Trophoblast cell (in vitro differentiated cells and primary cell): Measurements from ENCODE around the gene ACAD9.

ENCODE experiments used
- DNase-seq, 2 donors: peaks; one replicate each; pipeline ENCODE4 v3.0.0-alpha.2; 2016
- H2AFZ ChIP-seq: 2 replicates; pipeline ENCODE4 v1.6.1; 2013; ENCODE audit warnings: low read length, moderate library complexity, mild to moderate bottlenecking; ENCODE audit not compliant: insufficient read depth, poor library complexity
- H2AK5ac ChIP-seq: 2 replicates; pipeline ENCODE4 v1.6.1; 2013; ENCODE audit warnings: mild to moderate bottlenecking, low read length
- H2BK120ac ChIP-seq: 2 replicates; pipeline ENCODE4 v1.6.1; 2013; ENCODE audit warnings: low read length, mild to moderate bottlenecking, moderate library complexity; ENCODE audit not compliant: insufficient read depth, poor library complexity
- H2BK12ac ChIP-seq: 2 replicates; pipeline ENCODE4 v1.6.1; 2013; ENCODE audit warnings: mild to moderate bottlenecking, low read length, moderate library complexity
- H2BK5ac ChIP-seq: 2 replicates; pipeline ENCODE4 v1.6.1; 2013; ENCODE audit warnings: low read length, low read depth, moderate library complexity, mild to moderate bottlenecking; ENCODE audit not compliant: poor library complexity
- H3K14ac ChIP-seq: 2 replicates; pipeline ENCODE4 v1.6.1; 2013; ENCODE audit warnings: mild to moderate bottlenecking, low read length
- H3K18ac ChIP-seq: 2 replicates; pipeline ENCODE4 v1.6.1; 2013; ENCODE audit warnings: mild to moderate bottlenecking, low read length
- H3K23ac ChIP-seq: 2 replicates; pipeline ENCODE4 v1.6.1; 2013; ENCODE audit warnings: low read length
- H3K27ac ChIP-seq: 2 replicates; pipeline ENCODE4 v1.5.1; 2013; ENCODE audit warnings: low read depth, mild to moderate bottlenecking, inconsistent platforms, low read length, moderate library complexity
- H3K27me3 ChIP-seq: 2 replicates; pipeline ENCODE4 v1.6.1; 2013; ENCODE audit warnings: inconsistent platforms, mild to moderate bottlenecking, low read length, moderate library complexity; ENCODE audit not compliant: insufficient read depth
- H3K36me3 ChIP-seq, 2 experiments: 1 replicate in 1 of 2; 2 replicates in 1 of 2; pipeline ENCODE4 v1.6.1; 2013; ENCODE audit warnings: low read length in 2 of 2, mild to moderate bottlenecking in 2 of 2, moderate library complexity in 1 of 2; ENCODE audit not compliant: insufficient read depth in 2 of 2, control insufficient read depth in 1 of 2
- H3K4ac ChIP-seq: 2 replicates; pipeline ENCODE4 v1.6.1; 2013; ENCODE audit warnings: low read depth, mild to moderate bottlenecking, low read length, moderate library complexity
- H3K4me1 ChIP-seq, 2 experiments: 1 replicate in 1 of 2; 2 replicates in 1 of 2; pipeline ENCODE4 v1.6.1; 2013; ENCODE audit warnings: low read length in 2 of 2, mild to moderate bottlenecking in 2 of 2, moderate library complexity in 1 of 2; ENCODE audit not compliant: insufficient read depth in 2 of 2, control insufficient read depth in 1 of 2
- H3K4me2 ChIP-seq: 2 replicates; pipeline ENCODE4 v1.6.1; 2013; ENCODE audit warnings: inconsistent platforms, mild to moderate bottlenecking, low read length, moderate library complexity
- H3K4me3 ChIP-seq: 2 replicates; pipeline ENCODE4 v1.5.1; 2013; ENCODE audit warnings: mild to moderate bottlenecking, low read depth, low read length, inconsistent platforms
- H3K79me1 ChIP-seq: one replicate; pipeline ENCODE4 v1.6.1; 2013; ENCODE audit warnings: low read length
- H3K79me2 ChIP-seq: 2 replicates; pipeline ENCODE4 v1.6.1; 2013; ENCODE audit warnings: low read length, mild to moderate bottlenecking; ENCODE audit not compliant: control insufficient read depth, insufficient read depth, poor library complexity
- H3K9ac ChIP-seq: 2 replicates; pipeline ENCODE4 v1.6.1; 2013; ENCODE audit warnings: mild to moderate bottlenecking, low read length
- H3K9me3 ChIP-seq: 2 replicates; pipeline ENCODE4 v1.6.1; 2013; ENCODE audit warnings: low read depth, mild to moderate bottlenecking, control low read depth, inconsistent platforms, low read length; ENCODE audit not compliant: insufficient read depth
- H4K12ac ChIP-seq: 2 replicates; pipeline ENCODE4 v1.6.1; 2013; ENCODE audit warnings: low read depth, mild to moderate bottlenecking, low read length, moderate library complexity
- H4K8ac ChIP-seq: 2 replicates; pipeline ENCODE4 v1.6.1; 2013; ENCODE audit warnings: low read depth, mild to moderate bottlenecking, low read length, moderate library complexity
- H4K91ac ChIP-seq: one replicate; pipeline ENCODE4 v1.6.1; 2013; ENCODE audit warnings: low read depth, mild to moderate bottlenecking, low read length, moderate library complexity
- WGBS: extraction: QIAGEN DNeasy Blood & Tissue Kit; methylation state at CpG from one replicate; pipeline ENCODE4 v1.1.7; 2013; ENCODE audit warnings: missing lambda C conversion rate; ENCODE audit not compliant: insufficient read length, insufficient coverage; ENCODE audit errors: extremely low coverage; 5-methylcytosine and 5-hydroxymethylcytosine counted together

ACAD9 gene

DNA sequence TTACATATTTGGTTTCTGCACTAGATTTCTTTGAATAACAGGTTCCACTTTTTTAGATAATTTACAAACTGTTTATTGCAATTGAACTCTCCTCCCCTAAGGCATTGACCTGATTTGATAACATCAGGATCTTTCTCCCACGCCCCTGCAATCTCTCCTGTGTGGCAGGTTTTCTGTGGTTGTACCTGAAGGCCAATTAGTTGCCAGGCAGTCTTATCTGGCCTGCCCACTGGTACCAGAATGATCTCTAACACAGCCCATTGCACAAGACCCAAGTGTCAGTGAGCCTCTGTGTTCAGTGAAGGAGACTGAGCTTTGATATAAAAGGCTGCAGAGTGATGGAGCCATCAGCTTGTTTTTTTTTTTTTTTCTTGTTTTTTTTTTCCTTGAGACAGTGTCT is 3.3 kb downstream of the ACAD9 start:
- Histone ChIP-seq H2BK12ac (no peak overlapping the region), H3K14ac (no peak overlapping the region), H3K79me2 (peaks cover 11% of the 10 kb centered on the region), H3K9me3 (no peaks in the 10 kb centered on the region), H3K27me3 (no peaks in the 10 kb centered on the region), H3K27ac (no peak overlapping the region), H2BK5ac (no peak overlapping the region), H3K4me3 (no peak overlapping the region), H2AFZ (no peak overlapping the region), H3K4ac (no peak overlapping the region), H3K9ac (no peak overlapping the region), H3K23ac (no peak overlapping the region), H4K12ac (no peak overlapping the region), H4K91ac (no peak overlapping the region), H3K36me3 (peaks cover 15 to 17% of the 10 kb centered on the region in 2 experiments), H3K18ac (no peak overlapping the region), H3K79me1 (peaks cover 12% of the 10 kb centered on the region), H4K8ac (no peak overlapping the region), H2AK5ac (no peak overlapping the region), H2BK120ac (no peak overlapping the region), H3K4me1 (peaks cover 7 to 13% of the 10 kb centered on the region in 2 experiments), H3K4me2 (no peak overlapping the region)
- no CpG with 5 or more reads among the region's 1 CpG for WGBS
- DNase-seq = peak in 1 of 2 donors; percentile 54

DNA sequence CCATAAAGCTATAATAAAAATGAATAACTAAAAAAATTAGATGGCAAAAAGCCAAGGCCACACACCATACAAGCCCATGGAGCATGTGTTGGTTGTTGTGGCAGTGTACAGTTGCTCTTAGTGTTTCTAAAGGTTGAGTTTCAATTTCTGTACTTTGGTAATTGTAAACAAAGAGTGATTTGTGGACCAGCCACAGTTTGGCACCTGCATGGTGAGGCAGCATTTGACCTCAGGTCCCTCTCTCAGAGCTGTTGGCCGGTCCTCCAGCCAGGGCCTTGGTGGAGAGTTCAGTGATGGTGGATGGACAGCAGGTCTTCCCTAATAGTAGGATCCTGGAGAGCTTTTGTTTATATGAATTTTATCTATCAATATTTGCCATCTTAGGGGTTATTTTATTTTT is 5.6 kb downstream of the ACAD9 start:
- Histone ChIP-seq H3K4me3 (no peak overlapping the region), H3K36me3 (peaks cover 20 to 21% of the 10 kb centered on the region in 2 experiments), H2AFZ (no peak overlapping the region), H3K27me3 (no peaks in the 10 kb centered on the region), H3K4me1 (peaks cover 0 to 7% of the 10 kb centered on the region in 2 experiments), H2BK12ac (no peak overlapping the region), H4K12ac (no peak overlapping the region), H3K9me3 (no peaks in the 10 kb centered on the region), H3K79me2 (peaks cover 1% of the 10 kb centered on the region), H3K4me2 (no peak overlapping the region), H3K14ac (no peak overlapping the region), H4K8ac (no peak overlapping the region), H2AK5ac (no peak overlapping the region), H2BK5ac (no peak overlapping the region), H3K27ac (no peak overlapping the region), H3K9ac (no peak overlapping the region), H3K4ac (no peak overlapping the region), H2BK120ac (no peak overlapping the region), H4K91ac (no peak overlapping the region), H3K23ac (no peak overlapping the region), H3K18ac (no peak overlapping the region), H3K79me1 (no peaks in the 10 kb centered on the region)
- WGBS = no CpG with 5 or more reads among the region's 1 CpG
- no peak for DNase-seq

DNA sequence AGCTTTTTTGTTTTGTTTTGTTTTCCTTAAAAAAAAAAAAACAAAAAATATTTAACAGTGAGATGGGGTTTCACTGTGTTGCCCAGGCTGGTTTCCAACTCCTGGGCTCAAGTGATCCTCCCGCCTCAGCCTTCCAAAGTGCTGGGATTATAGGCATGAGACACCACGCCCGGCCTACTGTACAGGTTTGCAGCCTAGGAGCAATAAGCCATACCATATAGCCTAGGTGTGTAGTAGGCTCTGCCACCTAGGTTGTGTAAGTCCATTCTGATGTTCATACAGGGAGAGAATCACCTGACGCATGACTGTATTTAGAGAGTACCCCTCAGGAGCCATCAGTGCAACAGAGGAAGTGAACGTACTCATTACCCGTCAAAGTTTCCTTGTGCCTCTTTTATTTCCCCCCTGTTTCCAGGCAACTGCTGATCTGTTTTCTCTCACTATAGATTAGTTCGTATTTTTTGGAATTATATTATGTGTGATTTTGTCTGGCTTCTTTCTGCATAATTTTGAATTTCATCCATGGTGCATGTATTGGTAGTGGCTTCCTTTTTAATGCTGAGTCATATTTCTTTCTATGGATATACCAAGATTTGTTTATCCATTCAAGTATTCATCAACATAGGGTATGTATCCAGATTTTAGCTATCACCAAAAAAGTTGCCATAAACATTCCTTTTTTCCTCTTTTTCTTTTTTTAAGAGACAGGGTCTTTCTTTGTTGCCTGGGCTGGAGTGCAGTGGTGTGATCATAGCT is 9.9 kb downstream of the ACAD9 start:
- Histone ChIP-seq H3K79me1 (no peaks in the 10 kb centered on the region), H3K9ac (no peak overlapping the region), H3K9me3 (no peaks in the 10 kb centered on the region), H2BK5ac (no peak overlapping the region), H3K14ac (no peak overlapping the region), H4K12ac (no peak overlapping the region), H3K27ac (no peak overlapping the region), H3K4me3 (no peak overlapping the region), H2BK12ac (no peak overlapping the region), H3K79me2 (no peaks in the 10 kb centered on the region), H3K36me3 (peaks cover 24 to 25% of the 10 kb centered on the region in 2 experiments), H3K4me1 (no peaks in the 10 kb centered on the region), H3K4me2 (no peak overlapping the region), H2AK5ac (no peak overlapping the region), H3K27me3 (no peaks in the 10 kb centered on the region), H3K23ac (no peak overlapping the region), H3K4ac (no peak overlapping the region), H2AFZ (no peak overlapping the region), H4K8ac (no peak overlapping the region), H3K18ac (no peak overlapping the region), H2BK120ac (no peak overlapping the region), H4K91ac (no peak overlapping the region)
- no CpG with 5 or more reads among the region's 7 CpGs for WGBS
- DNase-seq = no peak

DNA sequence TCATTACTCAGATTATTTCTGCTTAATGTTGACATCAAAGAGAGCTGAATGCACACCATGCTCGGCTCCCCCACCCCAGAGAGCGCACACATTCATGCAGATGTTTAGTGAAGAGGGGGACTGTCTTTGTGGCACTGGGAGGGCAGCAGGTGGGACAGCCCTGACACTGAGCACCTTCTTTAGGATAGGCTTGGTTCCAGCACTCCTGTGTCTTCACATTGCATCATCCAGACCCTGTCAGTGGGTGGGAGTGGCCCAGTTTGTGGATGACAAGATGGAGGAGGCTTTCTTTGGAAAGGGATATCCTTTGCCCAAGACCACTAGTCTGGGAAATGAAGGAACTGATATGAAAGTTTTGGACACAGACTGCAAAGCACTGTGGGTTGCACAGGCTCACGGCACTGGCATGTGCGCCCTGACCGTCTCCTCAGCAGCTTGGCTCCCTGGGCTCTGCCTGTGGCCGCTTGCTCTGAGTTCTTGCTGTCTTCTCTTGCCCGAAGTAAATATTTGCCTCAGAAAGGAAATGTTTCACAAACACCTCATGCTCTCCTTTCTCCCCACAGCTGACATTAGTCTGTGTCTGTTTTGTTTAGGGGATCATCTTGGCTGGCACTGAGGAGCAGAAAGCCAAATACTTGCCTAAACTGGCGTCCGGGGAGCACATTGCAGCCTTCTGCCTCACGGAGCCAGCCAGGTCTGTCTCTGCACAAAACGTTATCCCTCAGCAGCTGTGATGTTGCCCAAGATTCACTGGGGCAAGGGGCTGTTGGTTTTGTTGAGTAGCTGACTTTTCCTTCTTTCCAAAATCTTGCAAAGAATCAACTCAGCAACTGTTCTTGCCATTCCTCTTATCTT is 16.6 kb downstream of the ACAD9 start:
- no peak overlapping the region for H4K91ac ChIP-seq
- no peak overlapping the region for H3K27ac ChIP-seq

More for the DNA sequence above, 16.6 kb downstream of the ACAD9 start:
- H3K23ac ChIP-seq = no peak overlapping the region
- H3K4ac ChIP-seq = no peak overlapping the region
- no peak overlapping the region for H2BK5ac ChIP-seq
- no peak for DNase-seq
- H3K79me1 ChIP-seq = no peaks in the 10 kb centered on the region
- H3K4me1 ChIP-seq = no peaks in the 10 kb centered on the region
- H3K9me3 ChIP-seq = peaks cover 3% of the 10 kb centered on the region
- no peak overlapping the region for H3K9ac ChIP-seq
- no peak overlapping the region for H4K8ac ChIP-seq
- H2AK5ac ChIP-seq = no peak overlapping the region
- H3K18ac ChIP-seq = no peak overlapping the region
- no peak overlapping the region for H4K12ac ChIP-seq
- no peaks in the 10 kb centered on the region for H3K27me3 ChIP-seq
- H3K14ac ChIP-seq = no peak overlapping the region
- peaks cover 53 to 67% of the 10 kb centered on the region in 2 experiments for H3K36me3 ChIP-seq
- no peak overlapping the region for H3K4me2 ChIP-seq
- no peak overlapping the region for H3K4me3 ChIP-seq
- no peak overlapping the region for H2BK12ac ChIP-seq
- no CpG with 5 or more reads among the region's 11 CpGs for WGBS
- no peak overlapping the region for H2BK120ac ChIP-seq
- H2AFZ ChIP-seq = no peak overlapping the region
- H3K79me2 ChIP-seq = no peaks in the 10 kb centered on the region
